GM23338 (cell line): Measurements from ENCODE around the gene ALOX15B. TPM values are rescaled to one million over a fixed set of nuclear protein-coding genes. Genes with fewer than 3 reads are reported as not detected.

Experiments used
- ATAC-seq: fragments of 200-7000 bp; cut with Tn5 transposase; 3 replicates; pipeline ENCODE4 v1.9.1; 2020
- DNase-seq: peaks from one replicate; pipeline ENCODE4 v3.0.0-alpha.2; 2015; ENCODE audit warnings: low spot score
- H2AFZ ChIP-seq: fragments of 200-600 bp; sonication (generic); 2 replicates; pipeline ENCODE4 v1.8.0; 2016; ENCODE audit warnings: antibody characterized with exemption, mild to moderate bottlenecking, moderate library complexity
- H3F3A ChIP-seq: fragments of 200-600 bp; sonication (generic); replicated peaks from 2 replicates; pipeline ENCODE4 v1.8.0; 2017; ENCODE audit warnings: antibody characterized with exemption, mixed run types, low read depth
- H3K27ac ChIP-seq: fragments of 200-600 bp; sonication (generic); 2 replicates; pipeline ENCODE4 v1.6.1; 2016; ENCODE audit warnings: low read depth
- H3K27me3 ChIP-seq: fragments of 200-600 bp; sonication (generic); 2 replicates; pipeline ENCODE4 v1.8.0; 2016; ENCODE audit warnings: mild to moderate bottlenecking, mixed run types, moderate library complexity; ENCODE audit not compliant: insufficient read depth
- H3K36me3 ChIP-seq: fragments of 200-600 bp; sonication (generic); 2 replicates; pipeline ENCODE4 v1.8.0; 2016; ENCODE audit warnings: mild to moderate bottlenecking; ENCODE audit not compliant: insufficient read depth
- H3K4me1 ChIP-seq: fragments of 200-600 bp; sonication (generic); 2 replicates; pipeline ENCODE4 v1.8.0; 2016; ENCODE audit warnings: mild to moderate bottlenecking, moderate library complexity; ENCODE audit not compliant: insufficient read depth
- H3K4me2 ChIP-seq: fragments of 200-600 bp; sonication (generic); 2 replicates; pipeline ENCODE4 v1.7.1; 2017; ENCODE audit warnings: mixed run types
- H3K4me3 ChIP-seq: fragments of 200-600 bp; sonication (generic); 2 replicates; pipeline ENCODE4 v1.6.1; 2016; ENCODE audit warnings: mixed run types
- H3K79me2 ChIP-seq: fragments of 200-600 bp; sonication (generic); replicated peaks from 2 replicates; pipeline ENCODE4 v1.8.0; 2017; ENCODE audit warnings: mild to moderate bottlenecking; ENCODE audit not compliant: insufficient read depth
- H3K9me2 ChIP-seq: fragments of 200-600 bp; sonication (generic); 2 replicates; pipeline ENCODE4 v1.8.0; 2017; ENCODE audit not compliant: insufficient read depth
- H4K20me1 ChIP-seq: fragments of 200-600 bp; sonication (generic); replicated peaks from 2 replicates; pipeline ENCODE4 v1.8.0; 2017; ENCODE audit warnings: mild to moderate bottlenecking; ENCODE audit not compliant: insufficient read depth
- H3K27ac Mint-ChIP-seq: 2 replicates; pipeline ENCODE4 v1.8.0; 2020; ENCODE audit warnings: inconsistent platforms, mild to moderate bottlenecking, moderate library complexity, mixed read lengths
- H3K27me3 Mint-ChIP-seq: 3 replicates; pipeline ENCODE4 v1.8.0; 2022; ENCODE audit warnings: low read depth, mild to moderate bottlenecking, moderate library complexity, mixed read lengths, inconsistent platforms; ENCODE audit not compliant: insufficient read depth, poor library complexity
- H3K36me3 Mint-ChIP-seq: 3 replicates; pipeline ENCODE4 v1.8.0; 2021; ENCODE audit warnings: low read depth, mild to moderate bottlenecking, inconsistent platforms, moderate library complexity, mixed read lengths
- H3K4me1 Mint-ChIP-seq: 3 replicates; pipeline ENCODE4 v1.8.0; 2020; ENCODE audit warnings: mild to moderate bottlenecking, inconsistent platforms, mixed read lengths
- H3K4me3 Mint-ChIP-seq: 3 replicates; pipeline ENCODE4 v1.8.0; 2021; ENCODE audit warnings: moderate library complexity, mild to moderate bottlenecking, inconsistent platforms, mixed read lengths
- H3K9me3 Mint-ChIP-seq: 3 replicates; pipeline ENCODE4 v1.8.0; 2020; ENCODE audit warnings: moderate library complexity, mild to moderate bottlenecking, inconsistent platforms, mixed read lengths
- CREB1 ChIP-seq: fragments of 250-450 bp; sonication (Bioruptor Pico); IDR thresholded peaks from 2 replicates; pipeline ENCODE4 v1.5.0; 2020; ENCODE audit warnings: low read depth, mild to moderate bottlenecking, moderate library complexity
- EZH2 ChIP-seq: fragments of 200-600 bp; sonication (generic); IDR thresholded peaks from one replicate; pipeline ENCODE4 v1.8.0; 2017; ENCODE audit warnings: antibody characterized with exemption, mild to moderate bottlenecking, low read depth; ENCODE audit not compliant: unreplicated experiment
- NANOG ChIP-seq: IDR thresholded peaks from 2 replicates; pipeline ENCODE4 v1.6.1; 2016; ENCODE audit warnings: antibody characterized with exemption, borderline replicate concordance
- POLR2AphosphoS5 ChIP-seq: IDR thresholded peaks from 2 replicates; pipeline ENCODE4 v1.6.1; 2016; ENCODE audit warnings: antibody characterized with exemption, low read depth
- STAT1 ChIP-seq: IDR thresholded peaks from one replicate; pipeline ENCODE4 v1.6.1; 2016; ENCODE audit warnings: antibody characterized with exemption; ENCODE audit not compliant: unreplicated experiment
- ZNF114 ChIP-seq: fragments of 250-450 bp; sonication (Bioruptor Pico); IDR thresholded peaks from 2 replicates; pipeline ENCODE4 v1.5.0; 2020; ENCODE audit warnings: mild to moderate bottlenecking, moderate library complexity
- polyA plus RNA-seq: library from polyadenylated mRNA; unstranded; fragments of >200 nt; fragmentation: Nextera tagmentation; extraction: Ambion mirVana; gene quantifications from 2 replicates; pipeline ENCODE4 v1.2.1, GENCODE V29; 2016
- total RNA-seq: library from RNA; depleted of rRNA; stranded (reverse); fragments of >200 nt; shearing (Covaris generic); gene quantifications from 2 replicates; pipeline ENCODE4 v1.2.3, GENCODE V29; 2014
- TF ChIP-seq, protein P1 (sequence below), 2 experiments: fragments of 200-600 bp in 1 of 2; sonication (generic) in 1 of 2; conservative IDR thresholded peaks; 2 replicates each; pipeline versions ENCODE4 v1.5.1 to v1.6.1; 2016 to 2017; ENCODE audit warnings: antibody characterized with exemption in 2 of 2, low read depth in 2 of 2, mild to moderate bottlenecking in 2 of 2, moderate library complexity in 1 of 2
- TF ChIP-seq, protein P2 (sequence below): IDR thresholded peaks from one replicate; pipeline ENCODE4 v1.6.1; 2018; ENCODE audit warnings: antibody characterized with exemption; ENCODE audit not compliant: unreplicated experiment
- TF ChIP-seq, protein P3 (sequence below): fragments of 250-450 bp; sonication (Bioruptor Pico); IDR thresholded peaks from 2 replicates; pipeline ENCODE4 v1.5.0; 2020; ENCODE audit warnings: mild to moderate bottlenecking, moderate library complexity

The ALOX15B gene
- total and polyA plus RNA-seq, 2 experiments from 2014 or later: 0.42 to 0.45 TPM

DNA sequence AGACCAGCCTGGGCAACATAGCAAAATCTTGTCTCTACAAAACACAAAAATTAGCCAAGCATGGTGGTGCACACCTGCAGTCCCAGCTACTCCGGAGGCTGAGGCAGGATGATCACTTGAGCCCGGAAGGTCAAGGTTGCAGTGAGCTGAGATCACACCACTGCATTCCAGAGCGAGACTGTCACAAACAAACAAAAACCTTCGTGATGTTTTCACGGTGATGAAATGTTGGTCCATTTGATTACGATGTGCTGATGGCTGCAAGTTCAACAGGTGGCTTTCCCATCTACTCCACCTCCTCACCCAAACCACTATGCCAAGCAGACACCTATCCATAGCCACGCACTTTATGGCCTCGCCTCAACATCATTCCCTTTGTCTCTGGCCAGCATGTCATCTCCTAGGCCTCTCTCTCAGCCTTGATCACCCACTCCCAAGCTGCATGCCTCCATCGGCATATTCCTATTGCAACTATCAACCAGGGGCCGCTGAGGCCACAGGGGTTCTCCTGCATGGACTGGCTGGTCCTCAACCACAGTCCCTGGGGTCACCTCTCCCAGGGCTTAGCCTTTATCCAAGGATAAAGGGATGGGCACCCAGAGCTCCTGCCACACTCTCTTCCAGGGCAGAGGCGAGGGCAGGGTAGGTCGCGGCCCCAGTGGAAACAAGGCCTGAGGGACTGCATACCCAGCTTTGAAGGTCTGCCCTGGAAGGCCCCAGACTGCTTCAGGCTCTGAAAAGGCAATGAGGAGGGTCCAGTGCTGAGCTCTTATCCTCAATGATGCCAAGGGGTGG, 17.1 kb upstream of the ALOX15B start (continued):
- TF ChIP-seq, protein P1, sequence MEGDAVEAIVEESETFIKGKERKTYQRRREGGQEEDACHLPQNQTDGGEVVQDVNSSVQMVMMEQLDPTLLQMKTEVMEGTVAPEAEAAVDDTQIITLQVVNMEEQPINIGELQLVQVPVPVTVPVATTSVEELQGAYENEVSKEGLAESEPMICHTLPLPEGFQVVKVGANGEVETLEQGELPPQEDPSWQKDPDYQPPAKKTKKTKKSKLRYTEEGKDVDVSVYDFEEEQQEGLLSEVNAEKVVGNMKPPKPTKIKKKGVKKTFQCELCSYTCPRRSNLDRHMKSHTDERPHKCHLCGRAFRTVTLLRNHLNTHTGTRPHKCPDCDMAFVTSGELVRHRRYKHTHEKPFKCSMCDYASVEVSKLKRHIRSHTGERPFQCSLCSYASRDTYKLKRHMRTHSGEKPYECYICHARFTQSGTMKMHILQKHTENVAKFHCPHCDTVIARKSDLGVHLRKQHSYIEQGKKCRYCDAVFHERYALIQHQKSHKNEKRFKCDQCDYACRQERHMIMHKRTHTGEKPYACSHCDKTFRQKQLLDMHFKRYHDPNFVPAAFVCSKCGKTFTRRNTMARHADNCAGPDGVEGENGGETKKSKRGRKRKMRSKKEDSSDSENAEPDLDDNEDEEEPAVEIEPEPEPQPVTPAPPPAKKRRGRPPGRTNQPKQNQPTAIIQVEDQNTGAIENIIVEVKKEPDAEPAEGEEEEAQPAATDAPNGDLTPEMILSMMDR (conservative IDR thresholded peaks at IDR 0.05; ENCODE audit: low read depth in 2 of 2): no peak
- TF ChIP-seq, protein P2, sequence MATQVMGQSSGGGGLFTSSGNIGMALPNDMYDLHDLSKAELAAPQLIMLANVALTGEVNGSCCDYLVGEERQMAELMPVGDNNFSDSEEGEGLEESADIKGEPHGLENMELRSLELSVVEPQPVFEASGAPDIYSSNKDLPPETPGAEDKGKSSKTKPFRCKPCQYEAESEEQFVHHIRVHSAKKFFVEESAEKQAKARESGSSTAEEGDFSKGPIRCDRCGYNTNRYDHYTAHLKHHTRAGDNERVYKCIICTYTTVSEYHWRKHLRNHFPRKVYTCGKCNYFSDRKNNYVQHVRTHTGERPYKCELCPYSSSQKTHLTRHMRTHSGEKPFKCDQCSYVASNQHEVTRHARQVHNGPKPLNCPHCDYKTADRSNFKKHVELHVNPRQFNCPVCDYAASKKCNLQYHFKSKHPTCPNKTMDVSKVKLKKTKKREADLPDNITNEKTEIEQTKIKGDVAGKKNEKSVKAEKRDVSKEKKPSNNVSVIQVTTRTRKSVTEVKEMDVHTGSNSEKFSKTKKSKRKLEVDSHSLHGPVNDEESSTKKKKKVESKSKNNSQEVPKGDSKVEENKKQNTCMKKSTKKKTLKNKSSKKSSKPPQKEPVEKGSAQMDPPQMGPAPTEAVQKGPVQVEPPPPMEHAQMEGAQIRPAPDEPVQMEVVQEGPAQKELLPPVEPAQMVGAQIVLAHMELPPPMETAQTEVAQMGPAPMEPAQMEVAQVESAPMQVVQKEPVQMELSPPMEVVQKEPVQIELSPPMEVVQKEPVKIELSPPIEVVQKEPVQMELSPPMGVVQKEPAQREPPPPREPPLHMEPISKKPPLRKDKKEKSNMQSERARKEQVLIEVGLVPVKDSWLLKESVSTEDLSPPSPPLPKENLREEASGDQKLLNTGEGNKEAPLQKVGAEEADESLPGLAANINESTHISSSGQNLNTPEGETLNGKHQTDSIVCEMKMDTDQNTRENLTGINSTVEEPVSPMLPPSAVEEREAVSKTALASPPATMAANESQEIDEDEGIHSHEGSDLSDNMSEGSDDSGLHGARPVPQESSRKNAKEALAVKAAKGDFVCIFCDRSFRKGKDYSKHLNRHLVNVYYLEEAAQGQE: no peak
- TF ChIP-seq ZNF114 (no peak), NANOG (no peak), STAT1 (no peak), CREB1 (CRISPR knock-in tag) (no peak)

DNA sequence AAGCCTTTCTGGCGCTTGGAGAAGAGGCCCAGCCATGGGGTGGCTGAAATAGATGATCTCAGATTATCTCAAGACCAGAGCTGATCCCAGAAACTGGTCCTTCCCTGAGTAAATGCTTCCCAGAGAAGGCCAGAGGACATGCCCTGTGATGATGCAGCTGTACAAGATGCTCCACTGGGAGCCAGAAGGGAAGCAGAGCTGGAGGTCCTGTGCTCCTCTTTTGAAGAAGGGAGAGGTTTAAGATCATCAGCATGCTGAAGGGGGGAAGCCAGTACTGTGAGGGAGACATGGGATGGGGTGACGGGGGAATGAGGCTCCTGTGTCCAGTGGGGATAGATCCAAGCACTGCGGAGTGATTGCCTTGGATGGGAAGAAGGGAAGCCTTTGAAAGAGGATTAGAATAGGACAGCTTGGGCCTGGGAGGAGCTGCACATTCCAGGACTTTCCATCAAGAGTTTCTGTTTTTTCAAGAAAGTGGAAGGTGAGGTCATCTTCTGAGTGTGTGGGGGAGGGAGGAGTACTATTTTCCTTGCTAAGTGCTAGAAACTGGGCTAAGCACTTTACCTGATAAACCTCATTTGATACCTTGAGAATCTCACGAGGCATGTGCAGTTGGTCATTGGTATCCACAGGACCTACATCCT, 16.4 kb upstream of the ALOX15B start:
- H3K4me2 ChIP-seq: no peak overlapping the region
- no peaks in the 10 kb centered on the region for H3K9me2 ChIP-seq
- H3K27ac ChIP-seq: no peak overlapping the region
- Mint-ChIP-seq H3K4me3 (no peak overlapping the region), H3K9me3 (no peaks in the 10 kb centered on the region), H3K27ac (no peak overlapping the region), H3K27me3 (peaks cover 11% of the 10 kb centered on the region), H3K4me1 (peaks cover 7% of the 10 kb centered on the region), H3K36me3 (no peaks in the 10 kb centered on the region)
- H3K79me2 ChIP-seq: no peaks in the 10 kb centered on the region
- no peaks in the 10 kb centered on the region for H3K4me1 ChIP-seq
- ATAC-seq: no peak
- H3K27me3 ChIP-seq: peaks cover 2% of the 10 kb centered on the region; the same call in 1 of the 2 replicates
- no peaks in the 10 kb centered on the region for H3F3A ChIP-seq
- H4K20me1 ChIP-seq: no peaks in the 10 kb centered on the region
- no peak overlapping the region for H3K4me3 ChIP-seq
- no peaks in the 10 kb centered on the region for H3K36me3 ChIP-seq
- H2AFZ ChIP-seq: no peak overlapping the region
- no peak for DNase-seq
- TF ChIP-seq, protein P1 (conservative IDR thresholded peaks at IDR 0.05; ENCODE audit: low read depth in 2 of 2): no peak
- TF ChIP-seq, protein P3, sequence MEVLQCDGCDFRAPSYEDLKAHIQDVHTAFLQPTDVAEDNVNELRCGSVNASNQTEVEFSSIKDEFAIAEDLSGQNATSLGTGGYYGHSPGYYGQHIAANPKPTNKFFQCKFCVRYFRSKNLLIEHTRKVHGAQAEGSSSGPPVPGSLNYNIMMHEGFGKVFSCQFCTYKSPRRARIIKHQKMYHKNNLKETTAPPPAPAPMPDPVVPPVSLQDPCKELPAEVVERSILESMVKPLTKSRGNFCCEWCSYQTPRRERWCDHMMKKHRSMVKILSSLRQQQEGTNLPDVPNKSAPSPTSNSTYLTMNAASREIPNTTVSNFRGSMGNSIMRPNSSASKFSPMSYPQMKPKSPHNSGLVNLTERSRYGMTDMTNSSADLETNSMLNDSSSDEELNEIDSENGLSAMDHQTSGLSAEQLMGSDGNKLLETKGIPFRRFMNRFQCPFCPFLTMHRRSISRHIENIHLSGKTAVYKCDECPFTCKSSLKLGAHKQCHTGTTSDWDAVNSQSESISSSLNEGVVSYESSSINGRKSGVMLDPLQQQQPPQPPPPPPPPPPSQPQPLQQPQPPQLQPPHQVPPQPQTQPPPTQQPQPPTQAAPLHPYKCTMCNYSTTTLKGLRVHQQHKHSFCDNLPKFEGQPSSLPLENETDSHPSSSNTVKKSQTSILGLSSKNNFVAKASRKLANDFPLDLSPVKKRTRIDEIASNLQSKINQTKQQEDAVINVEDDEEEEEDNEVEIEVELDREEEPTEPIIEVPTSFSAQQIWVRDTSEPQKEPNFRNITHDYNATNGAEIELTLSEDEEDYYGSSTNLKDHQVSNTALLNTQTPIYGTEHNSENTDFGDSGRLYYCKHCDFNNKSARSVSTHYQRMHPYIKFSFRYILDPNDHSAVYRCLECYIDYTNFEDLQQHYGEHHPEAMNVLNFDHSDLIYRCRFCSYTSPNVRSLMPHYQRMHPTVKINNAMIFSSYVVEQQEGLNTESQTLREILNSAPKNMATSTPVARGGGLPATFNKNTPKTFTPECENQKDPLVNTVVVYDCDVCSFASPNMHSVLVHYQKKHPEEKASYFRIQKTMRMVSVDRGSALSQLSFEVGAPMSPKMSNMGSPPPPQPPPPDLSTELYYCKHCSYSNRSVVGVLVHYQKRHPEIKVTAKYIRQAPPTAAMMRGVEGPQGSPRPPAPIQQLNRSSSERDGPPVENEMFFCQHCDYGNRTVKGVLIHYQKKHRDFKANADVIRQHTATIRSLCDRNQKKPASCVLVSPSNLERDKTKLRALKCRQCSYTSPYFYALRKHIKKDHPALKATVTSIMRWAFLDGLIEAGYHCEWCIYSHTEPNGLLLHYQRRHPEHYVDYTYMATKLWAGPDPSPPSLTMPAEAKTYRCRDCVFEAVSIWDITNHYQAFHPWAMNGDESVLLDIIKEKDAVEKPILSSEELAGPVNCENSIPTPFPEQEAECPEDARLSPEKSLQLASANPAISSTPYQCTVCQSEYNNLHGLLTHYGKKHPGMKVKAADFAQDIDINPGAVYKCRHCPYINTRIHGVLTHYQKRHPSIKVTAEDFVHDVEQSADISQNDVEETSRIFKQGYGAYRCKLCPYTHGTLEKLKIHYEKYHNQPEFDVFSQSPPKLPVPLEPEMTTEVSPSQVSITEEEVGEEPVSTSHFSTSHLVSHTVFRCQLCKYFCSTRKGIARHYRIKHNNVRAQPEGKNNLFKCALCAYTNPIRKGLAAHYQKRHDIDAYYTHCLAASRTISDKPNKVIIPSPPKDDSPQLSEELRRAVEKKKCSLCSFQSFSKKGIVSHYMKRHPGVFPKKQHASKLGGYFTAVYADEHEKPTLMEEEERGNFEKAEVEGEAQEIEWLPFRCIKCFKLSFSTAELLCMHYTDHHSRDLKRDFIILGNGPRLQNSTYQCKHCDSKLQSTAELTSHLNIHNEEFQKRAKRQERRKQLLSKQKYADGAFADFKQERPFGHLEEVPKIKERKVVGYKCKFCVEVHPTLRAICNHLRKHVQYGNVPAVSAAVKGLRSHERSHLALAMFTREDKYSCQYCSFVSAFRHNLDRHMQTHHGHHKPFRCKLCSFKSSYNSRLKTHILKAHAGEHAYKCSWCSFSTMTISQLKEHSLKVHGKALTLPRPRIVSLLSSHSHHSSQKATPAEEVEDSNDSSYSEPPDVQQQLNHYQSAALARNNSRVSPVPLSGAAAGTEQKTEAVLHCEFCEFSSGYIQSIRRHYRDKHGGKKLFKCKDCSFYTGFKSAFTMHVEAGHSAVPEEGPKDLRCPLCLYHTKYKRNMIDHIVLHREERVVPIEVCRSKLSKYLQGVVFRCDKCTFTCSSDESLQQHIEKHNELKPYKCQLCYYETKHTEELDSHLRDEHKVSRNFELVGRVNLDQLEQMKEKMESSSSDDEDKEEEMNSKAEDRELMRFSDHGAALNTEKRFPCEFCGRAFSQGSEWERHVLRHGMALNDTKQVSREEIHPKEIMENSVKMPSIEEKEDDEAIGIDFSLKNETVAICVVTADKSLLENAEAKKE: no peak
- TF ChIP-seq POLR2AphosphoS5: no peak
- no peak for TF ChIP-seq STAT1
- no peak for TF ChIP-seq EZH2
- TF ChIP-seq ZNF114: no peak
